Measurements from ENCODE around the gene CROCC2.

The CROCC2 gene

GRCh38 chr2:240987588-240987987 is 81.5 kb downstream of the CROCC2 start:
- no peak overlapping the region for H3K4me3 ChIP-seq (ENCODE audit: insufficient read depth, low read length, poor library complexity, severe bottlenecking)
- no peaks in the 10 kb centered on the region for H3K27me3 ChIP-seq (ENCODE audit: low read length)
- H3K79me2 ChIP-seq (ENCODE audit: insufficient read depth, low read length): no peaks in the 10 kb centered on the region
- no peaks in the 10 kb centered on the region for H4K20me1 ChIP-seq (ENCODE audit: low read depth, low read length)
- no peaks in the 10 kb centered on the region for H3F3A ChIP-seq (ENCODE audit: insufficient read depth)
- H3K4me2 ChIP-seq (ENCODE audit: low read depth, low read length, poor library complexity, severe bottlenecking): no peak overlapping the region
- no peak overlapping the region for H3K27ac ChIP-seq (ENCODE audit: low read depth, low read length)
- no peaks in the 10 kb centered on the region for H3K36me3 ChIP-seq (ENCODE audit: low read length)
- no peak overlapping the region for H3K9ac ChIP-seq (ENCODE audit: low read length)
- H3K9me2 ChIP-seq (replicated peaks; ENCODE audit: insufficient read depth, low read length): no peaks in the 10 kb centered on the region
- H2AFZ ChIP-seq (ENCODE audit: low read depth, low read length, severe bottlenecking): no peak overlapping the region
- H3K9me3 ChIP-seq (ENCODE audit: insufficient read depth, low read length): no peaks in the 10 kb centered on the region
- TF ChIP-seq EZH2phosphoT487 (conservative IDR thresholded peaks at IDR 0.05; ENCODE audit: low read length): no peak
- TF ChIP-seq CTCF (IDR thresholded peaks at IDR 0.05; ENCODE audit: insufficient read depth, low read length, poor library complexity, severe bottlenecking): no peak

DNA sequence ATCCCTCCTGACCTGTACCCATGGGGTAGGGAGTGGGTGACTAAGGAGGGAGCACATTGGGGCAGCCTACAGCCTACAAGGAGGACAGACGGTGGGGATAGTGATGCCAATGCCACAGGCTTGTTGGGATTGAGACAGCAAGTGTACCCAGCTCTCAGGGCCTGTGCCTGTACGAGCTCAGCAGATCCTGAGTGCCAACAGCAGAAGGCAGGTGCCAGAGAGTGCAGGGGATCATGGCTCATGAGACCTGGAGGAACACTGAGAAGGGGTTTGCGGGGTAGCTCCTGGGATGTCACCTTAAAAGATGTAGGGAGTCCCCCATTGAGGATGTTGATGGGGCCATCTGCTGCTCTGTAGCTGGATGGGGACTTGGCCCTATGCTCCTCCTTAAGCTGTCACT is 82.0 kb downstream of the CROCC2 start:
- Histone ChIP-seq H3K27me3 (ENCODE audit: low read length) (no peaks in the 10 kb centered on the region), H2AFZ (ENCODE audit: low read depth, low read length, severe bottlenecking) (no peak overlapping the region), H3K9ac (ENCODE audit: low read length) (no peak overlapping the region), H3F3A (ENCODE audit: insufficient read depth) (no peaks in the 10 kb centered on the region), H3K4me2 (ENCODE audit: low read depth, low read length, poor library complexity, severe bottlenecking) (no peak overlapping the region), H3K4me3 (ENCODE audit: insufficient read depth, low read length, poor library complexity, severe bottlenecking) (no peak overlapping the region), H4K20me1 (ENCODE audit: low read depth, low read length) (no peaks in the 10 kb centered on the region), H3K27ac (ENCODE audit: low read depth, low read length) (no peak overlapping the region), H3K9me3 (ENCODE audit: insufficient read depth, low read length) (no peaks in the 10 kb centered on the region), H3K79me2 (ENCODE audit: insufficient read depth, low read length) (no peaks in the 10 kb centered on the region), H3K9me2 (replicated peaks; ENCODE audit: insufficient read depth, low read length) (no peaks in the 10 kb centered on the region), H3K36me3 (ENCODE audit: low read length) (no peaks in the 10 kb centered on the region)
- TF ChIP-seq EZH2phosphoT487 (conservative IDR thresholded peaks at IDR 0.05; ENCODE audit: low read length): no peak
- TF ChIP-seq CTCF (IDR thresholded peaks at IDR 0.05; ENCODE audit: insufficient read depth, low read length, poor library complexity, severe bottlenecking): no peak

DNA sequence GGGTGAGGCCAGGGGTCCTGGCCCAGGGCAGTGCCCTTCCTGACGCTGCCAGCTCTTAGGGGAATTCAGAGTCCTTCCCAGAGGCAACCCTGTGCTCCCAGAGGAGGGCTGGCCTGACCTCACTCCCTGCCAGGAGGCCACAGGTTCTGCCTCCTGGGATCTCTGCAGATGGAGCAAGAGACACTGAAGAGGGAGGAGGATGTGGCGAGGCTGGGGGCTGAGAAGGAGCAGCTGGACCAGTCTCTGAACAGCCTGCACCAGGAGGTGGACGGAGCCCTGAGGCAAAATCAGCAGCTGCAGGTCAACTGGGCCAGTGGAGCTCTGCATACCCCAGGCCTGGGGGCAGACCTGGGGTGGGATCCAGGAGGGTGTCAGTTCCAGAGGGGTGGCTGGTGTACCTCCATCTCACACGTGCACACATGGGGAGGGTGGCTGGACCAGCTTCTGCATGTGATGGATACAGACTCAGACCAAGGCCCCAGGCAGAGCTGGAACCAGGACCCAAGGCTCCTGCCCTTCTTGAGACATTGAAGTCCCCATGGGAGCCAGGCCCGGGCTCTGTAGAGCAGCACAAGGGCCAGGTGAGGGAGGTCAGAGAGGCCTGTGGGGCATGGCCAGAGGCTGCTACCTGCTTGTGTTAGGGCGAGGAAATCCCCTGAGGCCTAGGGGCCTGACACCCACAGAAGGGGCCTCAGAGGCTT is 82.6 kb downstream of the CROCC2 start:
- Histone ChIP-seq H3K9me2 (replicated peaks; ENCODE audit: insufficient read depth, low read length) (no peaks in the 10 kb centered on the region), H3K9me3 (ENCODE audit: insufficient read depth, low read length) (no peaks in the 10 kb centered on the region), H4K20me1 (ENCODE audit: low read depth, low read length) (no peaks in the 10 kb centered on the region), H3K79me2 (ENCODE audit: insufficient read depth, low read length) (no peaks in the 10 kb centered on the region), H3F3A (ENCODE audit: insufficient read depth) (no peaks in the 10 kb centered on the region), H3K27ac (ENCODE audit: low read depth, low read length) (no peak overlapping the region), H3K36me3 (ENCODE audit: low read length) (no peaks in the 10 kb centered on the region), H2AFZ (ENCODE audit: low read depth, low read length, severe bottlenecking) (no peak overlapping the region), H3K27me3 (ENCODE audit: low read length) (no peaks in the 10 kb centered on the region), H3K4me2 (ENCODE audit: low read depth, low read length, poor library complexity, severe bottlenecking) (no peak overlapping the region), H3K9ac (ENCODE audit: low read length) (no peak overlapping the region), H3K4me3 (ENCODE audit: insufficient read depth, low read length, poor library complexity, severe bottlenecking) (no peak overlapping the region)
- TF ChIP-seq CTCF (IDR thresholded peaks at IDR 0.05; ENCODE audit: insufficient read depth, low read length, poor library complexity, severe bottlenecking): no peak
- TF ChIP-seq EZH2phosphoT487 (conservative IDR thresholded peaks at IDR 0.05; ENCODE audit: low read length): no peak
